ENCODE data around the gene TTC23.

TTC23 gene

GRCh38 chr15:99257107-99257750 lies 7.8 kb upstream of the TTC23 start:
- no peak overlapping the region for H2BK12ac ChIP-seq (ENCODE audit: low read length in 2 of 2)
- H3K18ac ChIP-seq (ENCODE audit: low read depth in 1 of 2, low read length in 2 of 2) = no peak overlapping the region
- H2BK5ac ChIP-seq (ENCODE audit: low read depth, low read length, poor library complexity, severe bottlenecking) = no peak overlapping the region
- H2AK5ac ChIP-seq (ENCODE audit: low read length, severe bottlenecking) = no peak overlapping the region
- no peak overlapping the region for H3K4me3 ChIP-seq (ENCODE audit: insufficient read depth in 1 of 2, low read depth in 1 of 2, low read length in 2 of 2)
- peaks cover 20% of the 10 kb centered on the region for H3K79me1 ChIP-seq (replicated peaks; ENCODE audit: low read length, poor library complexity, severe bottlenecking)
- no peak overlapping the region for H3K14ac ChIP-seq (ENCODE audit: low read length in 2 of 2)
- peaks cover 3 to 28% of the 10 kb centered on the region in 2 experiments for H3K36me3 ChIP-seq (ENCODE audit: control insufficient read depth in 1 of 2, insufficient read depth in 2 of 2, low read depth in 1 of 2, low read length in 2 of 2)
- no peak overlapping the region for H4K8ac ChIP-seq (ENCODE audit: low read length)
- H3K4me2 ChIP-seq (ENCODE audit: low read length, poor library complexity, severe bottlenecking) = no peak overlapping the region
- H4K91ac ChIP-seq (ENCODE audit: low read length) = no peak overlapping the region
- H2BK120ac ChIP-seq (ENCODE audit: low read depth, low read length) = peak overlapping the region; percentile 49
- no peak overlapping the region for H3K9ac ChIP-seq (ENCODE audit: low read length)
- H3K23ac ChIP-seq (ENCODE audit: low read length in 2 of 2) = no peak overlapping the region
- no peaks in the 10 kb centered on the region for H3K9me3 ChIP-seq (ENCODE audit: control insufficient read depth, low read length)
- peaks cover 5% of the 10 kb centered on the region for H3K4me1 ChIP-seq (ENCODE audit: control insufficient read depth, insufficient read depth, low read depth, low read length)
- H2BK15ac ChIP-seq (ENCODE audit: low read depth, poor library complexity, severe bottlenecking) = no peak overlapping the region
- no peak for DNase-seq
- WGBS = 95% methylated on average over 10 of the region's 12 CpGs
- no peak overlapping the region for H2AFZ ChIP-seq (ENCODE audit: low read depth, low read length)
- no peak overlapping the region for H3K27ac ChIP-seq (ENCODE audit: low read length, poor library complexity, severe bottlenecking)
- H3K27me3 ChIP-seq (ENCODE audit: control insufficient read depth in 1 of 2, insufficient read depth in 1 of 2, low read length in 2 of 2) = no peaks in the 10 kb centered on the region
- H3K4ac ChIP-seq (ENCODE audit: low read depth in 1 of 2, low read length in 2 of 2) = no peak overlapping the region

- Histone ChIP-seq H2BK12ac (ENCODE audit: low read length in 2 of 2) (no peak overlapping the region), H2BK120ac (ENCODE audit: low read depth, low read length) (no peak overlapping the region), H3K23ac (ENCODE audit: low read length in 2 of 2) (no peak overlapping the region), H3K4me3 (ENCODE audit: insufficient read depth in 1 of 2, low read depth in 1 of 2, low read length in 2 of 2) (peak overlapping the region in 1 of 2 experiments; percentile 42), H3K27ac (ENCODE audit: low read length, poor library complexity, severe bottlenecking) (no peak overlapping the region), H3K4me1 (ENCODE audit: control insufficient read depth, insufficient read depth, low read depth, low read length) (peaks cover 5% of the 10 kb centered on the region), H3K4me2 (ENCODE audit: low read length, poor library complexity, severe bottlenecking) (no peak overlapping the region), H3K27me3 (ENCODE audit: control insufficient read depth in 1 of 2, insufficient read depth in 1 of 2, low read length in 2 of 2) (no peaks in the 10 kb centered on the region), H3K9me3 (ENCODE audit: control insufficient read depth, low read length) (no peaks in the 10 kb centered on the region), H2BK15ac (ENCODE audit: low read depth, poor library complexity, severe bottlenecking) (no peak overlapping the region), H3K18ac (ENCODE audit: low read depth in 1 of 2, low read length in 2 of 2) (no peak overlapping the region), H3K9ac (ENCODE audit: low read length) (peak overlapping the region; percentile 37), H3K36me3 (ENCODE audit: control insufficient read depth in 1 of 2, insufficient read depth in 2 of 2, low read depth in 1 of 2, low read length in 2 of 2) (peaks cover 3 to 26% of the 10 kb centered on the region in 2 experiments), H3K79me1 (replicated peaks; ENCODE audit: low read length, poor library complexity, severe bottlenecking) (peaks cover 17% of the 10 kb centered on the region), H3K4ac (ENCODE audit: low read depth in 1 of 2, low read length in 2 of 2) (no peak overlapping the region), H4K8ac (ENCODE audit: low read length) (no peak overlapping the region), H2AK5ac (ENCODE audit: low read length, severe bottlenecking) (peak overlapping the region; percentile 56), H2BK5ac (ENCODE audit: low read depth, low read length, poor library complexity, severe bottlenecking) (no peak overlapping the region), H2AFZ (ENCODE audit: low read depth, low read length) (no peak overlapping the region), H3K14ac (ENCODE audit: low read length in 2 of 2) (no peak overlapping the region), H4K91ac (ENCODE audit: low read length) (no peak overlapping the region)
- WGBS = 87% methylated on average over 5 of the region's 6 CpGs
- DNase-seq = peak; percentile 30
Measured at GRCh38 chr15:99253381-99254090, 4.2 kb upstream of the TTC23 start.

- Histone ChIP-seq H2BK120ac (ENCODE audit: low read depth, low read length) (no peak overlapping the region), H3K27ac (ENCODE audit: low read length, poor library complexity, severe bottlenecking) (no peak overlapping the region), H2BK12ac (ENCODE audit: low read length in 2 of 2) (no peak overlapping the region), H3K23ac (ENCODE audit: low read length in 2 of 2) (no peak overlapping the region), H2AFZ (ENCODE audit: low read depth, low read length) (no peak overlapping the region), H2BK15ac (ENCODE audit: low read depth, poor library complexity, severe bottlenecking) (no peak overlapping the region), H3K4me3 (ENCODE audit: insufficient read depth in 1 of 2, low read depth in 1 of 2, low read length in 2 of 2) (peak overlapping the region in 1 of 2 experiments; percentile 82), H3K36me3 (ENCODE audit: control insufficient read depth in 1 of 2, insufficient read depth in 2 of 2, low read depth in 1 of 2, low read length in 2 of 2) (peaks cover under 1 to 15% of the 10 kb centered on the region in 2 experiments), H3K9ac (ENCODE audit: low read length) (peak overlapping the region; percentile 89), H3K14ac (ENCODE audit: low read length in 2 of 2) (peak overlapping the region in 1 of 2 experiments; percentile 75), H3K18ac (ENCODE audit: low read depth in 1 of 2, low read length in 2 of 2) (no peak overlapping the region), H3K9me3 (ENCODE audit: control insufficient read depth, low read length) (no peaks in the 10 kb centered on the region), H2BK5ac (ENCODE audit: low read depth, low read length, poor library complexity, severe bottlenecking) (no peak overlapping the region), H3K4ac (ENCODE audit: low read depth in 1 of 2, low read length in 2 of 2) (no peak overlapping the region), H4K91ac (ENCODE audit: low read length) (no peak overlapping the region), H4K8ac (ENCODE audit: low read length) (peak overlapping the region; percentile 36), H3K27me3 (ENCODE audit: control insufficient read depth in 1 of 2, insufficient read depth in 1 of 2, low read length in 2 of 2) (no peaks in the 10 kb centered on the region), H3K79me1 (replicated peaks; ENCODE audit: low read length, poor library complexity, severe bottlenecking) (peaks cover 17% of the 10 kb centered on the region), H3K4me2 (ENCODE audit: low read length, poor library complexity, severe bottlenecking) (peak overlapping the region; percentile 10), H2AK5ac (ENCODE audit: low read length, severe bottlenecking) (no peak overlapping the region), H3K4me1 (ENCODE audit: control insufficient read depth, insufficient read depth, low read depth, low read length) (peaks cover 5% of the 10 kb centered on the region)
- 83% methylated on average over 6 of the region's 7 CpGs for WGBS
- no peak for DNase-seq
Measured at GRCh38 chr15:99252326-99252725, 2.9 kb upstream of the TTC23 start.
